Hepatocyte (in vitro differentiated cells): ENCODE results near the gene NRP1. TPM values are rescaled to one million over a fixed set of nuclear protein-coding genes. Genes with fewer than 3 reads are reported as not detected.

Source experiments
- DNase-seq: peaks from one replicate; pipeline ENCODE4 v3.0.0-alpha.2; 2016; ENCODE audit warnings: low spot score
- H2AFZ ChIP-seq: fragments of 200-600 bp; sonication (generic); 2 replicates; pipeline ENCODE4 v1.6.0; 2016; ENCODE audit warnings: antibody characterized with exemption, mild to moderate bottlenecking
- H3K27ac ChIP-seq: fragments of 200-600 bp; sonication (generic); 2 replicates; pipeline ENCODE4 v1.5.1; 2016; ENCODE audit warnings: mild to moderate bottlenecking
- H3K27me3 ChIP-seq: fragments of 200-600 bp; sonication (generic); 2 replicates; pipeline ENCODE4 v1.6.1; 2016
- H3K36me3 ChIP-seq: fragments of 200-600 bp; sonication (generic); replicated peaks from 2 replicates; pipeline ENCODE4 v1.5.1; 2016; ENCODE audit warnings: low read depth; ENCODE audit not compliant: insufficient read depth
- H3K4me1 ChIP-seq: fragments of 200-600 bp; sonication (generic); 2 replicates; pipeline ENCODE4 v1.5.1; 2016; ENCODE audit warnings: mild to moderate bottlenecking, moderate library complexity; ENCODE audit not compliant: insufficient read depth
- H3K4me2 ChIP-seq: fragments of 200-600 bp; sonication (generic); 2 replicates; pipeline ENCODE4 v1.6.0; 2016
- H3K4me3 ChIP-seq: fragments of 200-600 bp; sonication (generic); 2 replicates; pipeline ENCODE4 v1.5.1; 2016; ENCODE audit warnings: mild to moderate bottlenecking
- H3K79me2 ChIP-seq: fragments of 200-600 bp; sonication (generic); 2 replicates; pipeline ENCODE4 v1.6.0; 2017; ENCODE audit warnings: mild to moderate bottlenecking
- H3K9me2 ChIP-seq: fragments of 200-600 bp; sonication (generic); replicated peaks from 2 replicates; pipeline ENCODE4 v1.6.0; 2017; ENCODE audit warnings: mild to moderate bottlenecking; ENCODE audit not compliant: insufficient read depth
- H3K9me3 ChIP-seq: fragments of 200-600 bp; sonication (generic); 2 replicates; pipeline ENCODE4 v1.5.1; 2016; ENCODE audit warnings: low read depth, mild to moderate bottlenecking
- H4K20me1 ChIP-seq: fragments of 200-600 bp; sonication (generic); 2 replicates; pipeline ENCODE4 v1.6.0; 2016; ENCODE audit warnings: mild to moderate bottlenecking; ENCODE audit not compliant: insufficient read depth, poor library complexity, severe bottlenecking
- CTCF ChIP-seq: fragments of 200-600 bp; sonication (generic); IDR thresholded peaks from 2 replicates; pipeline ENCODE4 v1.5.1; 2016; ENCODE audit warnings: antibody characterized with exemption, mild to moderate bottlenecking; ENCODE audit not compliant: poor library complexity
- EZH2 ChIP-seq: fragments of 200-600 bp; sonication (generic); IDR thresholded peaks from 2 replicates; pipeline ENCODE4 v1.6.1; 2016; ENCODE audit warnings: antibody characterized with exemption, mild to moderate bottlenecking, borderline replicate concordance
- EZH2phosphoT487 ChIP-seq: fragments of 200-600 bp; sonication (generic); IDR thresholded peaks from one replicate; pipeline ENCODE4 v1.6.1; 2018; ENCODE audit warnings: antibody characterized with exemption, mild to moderate bottlenecking, low read depth, moderate library complexity; ENCODE audit not compliant: unreplicated experiment, severe bottlenecking
- WGBS: methylation state at CpG from one replicate; pipeline ENCODE4 v1.1.6; 2016; ENCODE audit warnings: low lambda C conversion rate; ENCODE audit errors: missing lambda C conversion rate; 5-methylcytosine and 5-hydroxymethylcytosine counted together
- polyA plus RNA-seq: library from polyadenylated mRNA; unstranded; fragments of >200 nt; fragmentation: Nextera tagmentation; extraction: Ambion mirVana; gene quantifications from 2 replicates; pipeline ENCODE4 v1.2.1, GENCODE V29; 2016
- total RNA-seq: library from RNA; depleted of rRNA; stranded (reverse); fragments of >200 nt; gene quantifications from 2 replicates; pipeline ENCODE4 v1.2.3, GENCODE V29; 2014

The NRP1 gene
- total and polyA plus RNA-seq, 2 experiments from 2014 or later, result 32.2 to 46.9 TPM

GRCh38 chr10:33196377-33196706 lies 138.1 kb downstream of the NRP1 start:
- peak overlapping the region; percentile 62 for H3K4me2 ChIP-seq

GRCh38 chr10:33195608-33196376 lies 138.7 kb downstream of the NRP1 start:
- 62% methylated on average over 8 of the region's 8 CpGs for WGBS
- Histone ChIP-seq H3K79me2 (no peaks in the 10 kb centered on the region), H3K4me3 (no peak overlapping the region), H2AFZ (no peak overlapping the region), H3K4me2 (peak overlapping the region; percentile 62), H3K36me3 (no peaks in the 10 kb centered on the region), H3K4me1 (peaks cover 53% of the 10 kb centered on the region), H3K9me3 (no peaks in the 10 kb centered on the region), H3K9me2 (no peaks in the 10 kb centered on the region), H4K20me1 (no peaks in the 10 kb centered on the region), H3K27me3 (no peaks in the 10 kb centered on the region), H3K27ac (peak overlapping the region; percentile 64)
- TF ChIP-seq EZH2phosphoT487 (no peak), EZH2 (no peak), CTCF (no peak)
- peak; percentile 29 for DNase-seq

More at GRCh38 chr10:33196377-33196706, 138.1 kb downstream of the NRP1 start:
- WGBS, result 88% methylated on average over 3 of the region's 3 CpGs
- Histone ChIP-seq H3K4me1 (peaks cover 53% of the 10 kb centered on the region), H3K9me2 (no peaks in the 10 kb centered on the region), H3K27ac (peak overlapping the region; percentile 64), H3K36me3 (no peaks in the 10 kb centered on the region), H3K9me3 (no peaks in the 10 kb centered on the region), H4K20me1 (no peaks in the 10 kb centered on the region), H2AFZ (no peak overlapping the region), H3K27me3 (no peaks in the 10 kb centered on the region), H3K4me3 (no peak overlapping the region), H3K79me2 (no peaks in the 10 kb centered on the region)
- TF ChIP-seq EZH2 (no peak), EZH2phosphoT487 (no peak), CTCF (no peak)
- DNase-seq, result no peak

- DNase-seq, result peak; percentile 27
- Histone ChIP-seq H3K27ac (peak overlapping the region; percentile 64), H3K27me3 (no peaks in the 10 kb centered on the region), H3K4me3 (no peak overlapping the region), H3K9me3 (no peaks in the 10 kb centered on the region), H3K4me1 (peaks cover 52% of the 10 kb centered on the region), H3K9me2 (no peaks in the 10 kb centered on the region), H3K36me3 (no peaks in the 10 kb centered on the region), H4K20me1 (no peaks in the 10 kb centered on the region), H3K4me2 (peak overlapping the region; percentile 5), H3K79me2 (no peaks in the 10 kb centered on the region), H2AFZ (no peak overlapping the region)
- 50% methylated on average over 6 of the region's 6 CpGs for WGBS
- TF ChIP-seq EZH2 (no peak), EZH2phosphoT487 (no peak), CTCF (no peak)
Observed at GRCh38 chr10:33193701-33194521, 140.6 kb downstream of the NRP1 start.
